NCI-H146 treated with DMSO at 0.1 percent for 48 hours (cell line): Measurements from ENCODE around the gene LAMA1.

Experiments used
- DNase-seq: peaks from one replicate; lab custom pipeline; 2025; ENCODE audit not compliant: unreplicated experiment; lab: John Stamatoyannopoulos, UW

Gene LAMA1

DNA sequence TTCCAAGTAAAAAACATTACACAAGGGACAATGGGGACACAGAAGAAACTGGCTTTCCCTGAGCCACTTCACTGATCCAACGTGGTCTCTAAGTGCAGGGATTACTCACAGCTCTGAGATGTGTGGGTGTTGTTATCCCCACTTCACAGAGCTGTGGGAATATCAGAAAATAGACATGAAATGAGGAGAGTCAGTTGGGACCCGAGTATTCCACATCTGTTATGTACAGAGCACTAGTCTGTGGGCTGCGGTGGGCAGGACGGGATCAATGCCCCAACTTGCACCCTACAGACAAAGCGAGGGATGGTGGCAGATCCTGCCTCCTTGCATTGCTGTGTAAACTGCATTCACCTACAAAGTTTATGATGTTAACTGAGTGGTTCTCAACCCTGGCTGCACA, 11.7 kb downstream of the LAMA1 start:
- no peak for DNase-seq

DNA sequence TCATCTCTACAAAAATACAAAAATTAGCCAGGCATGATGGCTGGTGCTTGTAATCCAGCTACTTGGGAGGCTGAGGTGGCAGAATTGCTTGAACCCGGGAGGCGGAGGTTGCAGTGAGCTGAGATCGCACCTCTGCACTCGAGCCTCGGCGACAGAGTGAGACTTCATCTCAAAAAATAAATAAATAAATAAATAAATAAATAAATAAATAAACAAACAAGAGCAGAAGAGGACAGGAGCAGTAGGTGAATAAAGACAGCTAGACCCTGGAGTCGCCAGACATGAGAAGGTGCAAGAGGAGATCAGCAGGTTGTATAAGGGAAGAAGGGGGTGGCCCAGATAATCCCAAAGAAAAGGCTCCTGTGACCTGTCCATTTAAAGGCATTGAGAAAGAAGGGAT, 12.3 kb downstream of the LAMA1 start:
- no peak for DNase-seq

DNA sequence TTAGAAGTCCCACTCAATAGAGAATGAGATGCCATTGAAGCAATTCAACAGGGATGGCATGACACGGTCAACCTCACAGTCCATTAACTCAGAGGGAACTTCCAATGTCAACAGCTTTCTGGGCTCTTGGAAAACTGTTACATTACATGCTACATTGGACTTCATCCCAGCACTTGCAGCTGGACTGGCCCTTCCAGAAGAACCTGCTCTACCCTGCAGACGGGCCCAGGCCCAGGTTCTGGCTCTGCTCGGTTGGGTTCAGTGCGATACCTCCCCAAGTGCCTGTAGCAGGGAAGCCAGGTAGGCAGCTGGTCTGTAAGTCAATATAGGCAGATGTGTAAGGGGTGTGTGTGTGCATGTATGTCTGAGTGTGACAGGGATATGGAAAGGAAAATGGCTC, 12.9 kb downstream of the LAMA1 start:
- no peak for DNase-seq

DNA sequence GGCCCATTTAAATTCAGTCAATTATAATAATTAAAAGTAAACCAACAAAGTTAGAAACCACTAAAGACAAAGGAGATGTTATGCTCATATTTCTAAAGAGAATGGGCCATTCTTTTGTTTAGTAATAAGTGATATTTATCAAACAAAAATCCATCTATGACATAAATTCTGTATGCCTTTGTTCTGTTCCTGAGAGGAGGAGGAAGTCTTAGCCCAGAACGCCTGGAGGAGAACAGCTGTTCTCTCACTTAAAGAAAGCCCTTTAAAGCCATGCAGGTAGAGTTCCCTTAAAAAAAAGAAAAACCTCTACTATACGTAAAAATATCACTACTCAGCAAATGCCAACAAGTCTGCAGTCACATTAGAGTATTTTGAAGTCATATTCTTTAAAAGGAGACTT, 15.5 kb downstream of the LAMA1 start:
- DNase-seq: no peak

DNA sequence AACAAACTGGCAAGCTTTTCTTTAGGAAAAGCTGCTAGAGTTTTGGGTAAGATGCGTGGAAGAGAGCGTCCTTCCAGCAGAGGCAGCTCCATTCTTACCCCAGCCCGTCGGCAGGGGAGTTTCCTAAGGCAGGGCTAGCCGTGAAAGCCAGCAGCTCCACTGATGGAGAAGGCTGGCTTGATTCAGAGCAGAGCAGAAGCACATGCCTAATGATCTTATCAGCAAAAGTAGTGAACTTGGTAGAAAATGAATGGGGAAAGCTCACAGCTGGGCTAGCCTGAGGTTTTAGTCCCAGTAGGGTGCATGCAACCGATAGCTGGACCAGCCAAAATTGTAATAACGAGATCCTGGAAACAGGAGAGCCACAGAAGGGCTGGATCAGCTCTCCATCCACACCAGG, 20.8 kb downstream of the LAMA1 start:
- DNase-seq: no peak

DNA sequence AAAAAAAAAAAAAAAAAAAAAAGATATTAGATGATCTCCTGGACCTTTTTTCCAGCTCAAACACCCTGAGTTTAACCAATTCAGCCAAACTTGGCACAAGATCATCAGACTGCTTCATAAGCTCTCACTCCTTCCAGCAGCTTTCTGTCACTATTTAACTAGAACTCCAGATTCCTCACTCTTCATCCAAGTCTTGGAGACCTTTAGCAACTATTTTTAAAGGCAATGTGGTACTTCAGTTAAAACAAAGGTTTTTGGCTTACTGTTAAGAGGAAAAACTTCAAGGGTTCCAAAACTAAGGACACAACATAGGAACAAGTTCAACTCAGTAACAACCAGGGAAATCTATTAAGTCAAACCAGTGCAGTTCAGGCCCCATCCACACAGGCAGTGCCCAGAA, 23.2 kb downstream of the LAMA1 start:
- no peak for DNase-seq

DNA sequence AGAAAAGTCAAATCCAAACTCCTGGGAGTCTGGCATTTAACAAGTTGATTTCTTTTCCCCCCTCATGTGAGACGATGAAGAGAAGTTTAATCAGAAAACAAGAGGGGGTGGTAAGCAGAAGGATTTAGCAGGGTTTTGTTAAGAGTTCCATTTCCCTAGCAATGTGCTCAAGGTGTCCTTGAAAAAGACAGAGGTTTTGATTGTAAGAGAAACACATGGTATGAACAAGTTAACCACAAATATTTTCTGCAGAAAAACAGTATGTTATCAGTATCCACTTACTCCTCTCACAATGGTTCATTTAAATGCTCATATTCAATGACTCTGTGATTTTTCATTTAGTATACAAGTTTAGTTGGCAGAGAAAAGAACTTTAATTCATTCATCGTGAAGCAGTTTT, 26.8 kb downstream of the LAMA1 start:
- no peak for DNase-seq

DNA sequence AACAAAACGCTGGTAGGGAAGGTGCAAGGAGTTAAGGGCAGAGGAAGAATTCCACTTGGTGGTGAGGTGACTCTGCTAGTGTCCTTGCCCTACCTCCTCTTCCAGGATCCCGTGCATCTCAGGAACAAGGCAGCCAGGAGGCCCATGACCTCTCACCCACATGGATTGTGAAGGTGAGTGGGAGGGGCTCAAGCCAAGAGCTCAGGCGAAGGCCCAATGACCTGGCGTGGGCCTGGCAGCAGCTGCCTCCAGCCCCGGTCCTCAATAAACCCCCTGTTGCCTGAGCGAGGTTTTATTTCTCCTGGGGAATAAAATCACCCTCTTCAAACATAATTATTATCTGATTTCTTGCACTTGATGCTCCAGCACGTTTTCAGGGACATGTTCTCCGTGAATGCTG, 28.2 kb downstream of the LAMA1 start:
- no peak for DNase-seq

DNA sequence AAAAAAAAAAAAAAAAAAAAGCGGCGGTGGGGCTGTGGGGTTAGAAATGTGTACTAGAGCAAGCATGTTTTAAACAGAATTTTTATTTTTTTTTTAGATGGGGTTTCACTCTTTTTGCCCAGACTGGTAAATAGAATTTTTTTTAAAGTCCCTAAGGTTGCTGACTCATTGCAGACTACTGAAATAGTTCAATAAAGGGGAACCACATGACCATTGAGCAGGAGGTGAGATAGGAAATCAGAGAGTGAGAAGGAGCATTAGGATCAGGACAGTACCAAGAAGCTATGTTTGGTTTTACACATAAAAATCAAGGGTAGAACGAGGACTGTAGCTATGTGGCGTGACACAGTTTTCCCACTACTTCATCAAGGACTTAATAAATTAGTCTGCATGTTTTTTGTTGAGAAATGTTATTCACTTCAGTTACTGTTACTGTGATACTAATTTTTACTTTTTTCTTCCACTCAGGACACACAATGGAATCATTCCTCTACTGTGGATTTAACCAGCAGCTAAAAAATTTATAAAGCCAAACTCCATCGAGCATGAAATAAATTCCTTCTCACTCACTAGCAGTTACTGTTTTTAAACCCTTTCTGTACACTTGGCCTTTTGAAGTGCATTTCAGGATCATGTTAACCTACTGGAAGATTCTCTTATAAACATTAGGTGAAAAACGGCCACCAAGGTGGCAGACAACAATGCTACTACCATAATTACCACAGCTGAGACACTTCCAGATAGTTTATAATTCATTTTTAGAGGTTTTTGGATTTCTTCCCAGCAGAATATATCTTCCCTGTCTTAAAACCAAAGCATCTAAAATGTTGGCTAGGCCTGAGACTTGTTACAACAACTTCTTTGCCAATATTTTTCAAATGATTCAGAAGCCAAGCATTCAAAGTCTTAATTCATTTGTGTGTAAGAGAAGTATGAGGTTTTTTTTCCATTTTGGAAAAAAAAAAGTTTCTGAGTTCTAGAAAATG, 33.2 kb downstream of the LAMA1 start:
- DNase-seq: no peak

DNA sequence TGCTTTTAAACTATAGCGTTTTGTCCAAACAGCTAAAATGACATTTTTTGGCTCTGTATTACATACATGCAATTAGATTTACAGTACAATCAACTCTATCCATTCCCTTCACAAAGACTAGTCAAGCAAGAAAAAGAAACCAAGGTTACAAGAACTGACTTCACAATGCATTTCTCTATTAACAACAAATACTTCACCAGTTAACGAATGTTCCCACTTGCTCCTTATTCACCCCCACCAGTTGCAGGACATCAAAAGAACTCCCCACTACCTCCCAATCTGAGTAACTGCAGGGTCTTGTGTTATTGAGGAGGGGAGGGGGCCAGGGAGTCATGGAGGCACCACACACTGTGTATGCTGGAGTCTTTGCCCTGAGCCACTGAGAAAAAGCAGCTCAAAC, 34.9 kb downstream of the LAMA1 start:
- DNase-seq: no peak

DNA sequence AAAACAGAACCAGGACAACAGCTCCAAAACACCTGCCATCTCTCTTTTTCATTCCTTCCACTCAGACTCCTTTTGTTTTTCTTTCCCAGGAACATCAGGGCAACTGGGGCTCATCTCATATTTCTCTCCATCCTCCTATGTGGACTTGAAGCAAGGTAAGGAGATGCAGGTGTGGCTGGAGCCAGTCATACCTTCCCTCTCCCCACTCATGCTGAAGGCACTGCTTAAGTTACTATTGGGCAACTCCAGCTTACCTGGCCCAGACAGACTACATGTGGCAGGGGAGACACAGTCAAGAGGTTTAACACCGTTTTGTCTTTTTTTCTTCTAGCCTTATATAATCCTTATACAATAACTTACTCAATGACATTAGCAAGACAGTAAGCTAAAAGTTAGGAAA, 38.4 kb downstream of the LAMA1 start:
- no peak for DNase-seq

DNA sequence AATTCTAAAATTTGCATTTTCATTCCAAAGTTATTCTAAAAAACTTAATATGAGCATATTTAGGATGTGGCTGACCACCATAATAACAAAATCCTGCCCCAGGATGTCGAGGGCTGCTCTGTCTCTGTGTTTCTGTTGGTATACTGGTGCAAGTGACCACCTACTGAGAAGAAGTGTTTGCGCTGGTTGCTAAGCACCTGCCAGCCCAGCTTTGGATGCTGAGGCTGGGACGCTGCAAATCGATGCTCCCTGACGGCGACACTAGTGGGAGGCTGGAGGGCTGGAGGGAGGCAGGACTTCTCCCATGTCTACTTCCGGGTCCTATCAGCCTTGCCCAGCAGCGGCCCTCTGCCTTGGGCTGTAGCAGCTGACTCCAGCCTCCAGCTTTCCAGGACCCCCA, 45.0 kb downstream of the LAMA1 start:
- DNase-seq: no peak

DNA sequence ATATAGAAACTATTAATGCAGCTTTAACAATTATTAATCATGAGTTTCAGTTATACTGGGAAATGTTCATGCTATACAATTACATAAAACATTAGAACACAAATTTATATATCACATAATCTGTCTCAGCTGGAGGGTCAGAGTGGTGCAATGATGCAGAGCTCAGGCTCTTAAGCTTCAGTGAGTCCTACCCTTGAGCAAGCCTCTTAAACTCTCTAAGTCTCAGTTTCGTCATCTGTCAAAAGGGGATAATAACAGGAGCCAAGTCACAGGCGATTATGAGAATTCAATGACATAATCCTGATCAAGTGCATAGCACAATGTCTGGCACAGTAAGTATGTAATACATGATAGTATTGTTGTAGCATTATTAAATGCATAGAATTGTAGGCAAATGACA, 46.0 kb downstream of the LAMA1 start:
- DNase-seq: no peak

DNA sequence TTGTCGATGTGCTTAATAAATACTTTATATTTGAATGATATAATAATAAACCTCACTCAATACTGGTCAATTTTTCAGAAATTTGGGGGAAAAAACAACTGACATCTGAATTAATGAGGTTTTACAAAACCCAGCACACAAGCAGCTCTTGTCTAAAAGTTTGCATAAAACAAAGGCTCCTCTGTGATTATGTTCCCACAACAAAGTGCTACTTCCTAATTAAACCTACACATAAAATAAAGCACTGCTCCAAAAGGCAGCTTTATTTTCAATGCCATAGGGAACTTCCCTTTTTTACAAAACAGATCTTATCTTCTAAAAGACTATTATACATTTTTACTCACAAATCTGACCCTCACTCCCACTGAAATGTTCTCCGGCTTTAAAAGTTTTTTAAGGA, 47.1 kb downstream of the LAMA1 start:
- no peak for DNase-seq

DNA sequence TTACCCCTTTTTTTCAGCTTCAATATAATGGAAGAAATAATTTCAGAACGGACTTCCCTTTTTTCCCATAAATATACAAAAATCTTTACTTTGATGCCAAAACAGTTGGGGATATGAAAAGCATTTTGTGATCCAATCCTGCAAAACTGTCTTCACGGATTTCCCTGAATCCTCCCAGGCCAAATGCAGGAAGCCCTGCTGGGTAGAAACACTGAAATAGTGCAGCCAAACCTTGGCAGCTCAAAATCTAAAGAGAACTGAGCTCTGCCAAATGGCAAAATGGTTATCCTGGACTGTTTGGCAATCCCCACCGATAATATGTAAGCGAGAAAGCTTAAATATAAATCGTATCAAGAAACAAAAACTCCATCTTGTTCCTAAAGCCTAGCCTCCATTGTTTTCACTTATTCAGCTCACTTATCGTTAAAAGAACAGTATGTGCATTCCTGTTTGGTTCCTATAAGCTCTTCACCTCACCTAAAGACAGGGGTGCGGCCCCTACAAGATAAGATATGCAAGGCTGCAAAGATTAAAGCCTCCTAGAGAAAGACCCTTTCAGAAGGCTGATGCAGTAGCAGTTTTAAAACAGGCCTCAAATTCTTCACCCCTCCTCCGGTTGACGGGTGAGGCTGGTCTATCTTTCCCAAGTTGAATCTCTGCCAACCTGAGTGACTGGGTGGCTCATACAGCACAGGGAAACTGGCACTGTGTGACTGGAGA, 48.6 kb downstream of the LAMA1 start:
- DNase-seq: no peak

DNA sequence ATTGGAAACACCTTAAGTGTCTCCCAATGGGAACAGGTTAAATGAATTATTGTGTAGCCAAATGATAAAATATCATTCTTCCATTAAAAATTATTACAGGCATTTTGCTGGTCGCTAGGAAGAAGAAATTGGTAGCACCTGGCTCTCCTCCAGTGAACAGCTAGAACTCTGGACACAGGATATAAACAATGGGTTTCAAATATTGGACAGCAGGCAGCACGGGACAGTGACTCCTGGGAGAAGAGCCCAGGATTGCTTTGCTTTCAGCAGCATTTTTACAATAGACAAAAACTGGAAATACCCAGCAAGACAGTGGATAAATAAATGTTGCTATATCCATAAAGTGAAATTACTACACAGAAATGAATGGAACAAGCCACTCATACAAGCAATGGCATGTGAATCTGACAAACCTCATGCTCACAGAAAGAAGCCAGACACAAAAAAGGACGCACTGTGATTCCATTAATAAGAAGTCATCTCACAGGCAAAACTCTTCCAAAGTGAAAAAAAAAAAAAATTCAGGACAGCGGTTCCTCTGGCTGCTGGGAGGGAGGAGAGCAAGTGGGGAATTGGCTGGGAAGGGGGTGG, 50.5 kb downstream of the LAMA1 start:
- DNase-seq: no peak

DNA sequence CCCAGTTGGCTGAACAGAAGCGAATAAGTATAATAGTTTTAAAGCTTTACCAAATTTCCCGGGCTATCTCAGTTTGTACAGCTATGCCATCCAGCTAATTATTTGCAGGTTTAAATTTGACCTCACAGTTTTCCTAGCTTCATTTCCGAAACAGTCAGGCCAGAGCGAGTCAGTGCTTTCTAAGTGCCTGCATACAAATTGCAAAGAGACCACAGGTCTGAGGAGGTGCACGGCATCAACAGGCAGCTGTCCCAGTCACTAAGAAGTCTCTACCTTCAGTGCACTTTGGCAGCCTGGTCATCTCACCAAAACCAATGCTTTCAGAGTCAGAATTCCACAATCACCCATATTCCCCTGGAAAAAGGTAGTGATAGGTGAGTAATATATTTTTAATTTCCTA, 51.9 kb downstream of the LAMA1 start:
- DNase-seq: no peak

DNA sequence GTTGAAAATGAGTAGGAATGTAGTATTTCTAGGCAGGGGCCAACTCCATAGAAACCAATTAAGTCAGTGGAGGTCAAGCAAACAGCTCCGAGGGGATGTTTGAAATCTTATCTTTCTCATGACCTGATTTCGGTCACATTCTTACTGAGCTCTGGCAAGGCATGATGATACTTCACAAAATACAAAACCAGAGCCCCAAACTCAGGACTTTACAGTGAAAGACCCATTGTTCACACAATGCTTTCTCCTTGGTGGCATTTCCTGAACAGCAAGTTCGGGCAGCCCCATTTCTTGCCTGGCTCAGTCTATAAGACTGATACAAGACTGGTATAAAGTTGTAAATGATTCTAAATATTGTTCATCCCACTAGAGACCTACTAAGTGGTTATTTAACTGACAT, 53.3 kb downstream of the LAMA1 start:
- no peak for DNase-seq

DNA sequence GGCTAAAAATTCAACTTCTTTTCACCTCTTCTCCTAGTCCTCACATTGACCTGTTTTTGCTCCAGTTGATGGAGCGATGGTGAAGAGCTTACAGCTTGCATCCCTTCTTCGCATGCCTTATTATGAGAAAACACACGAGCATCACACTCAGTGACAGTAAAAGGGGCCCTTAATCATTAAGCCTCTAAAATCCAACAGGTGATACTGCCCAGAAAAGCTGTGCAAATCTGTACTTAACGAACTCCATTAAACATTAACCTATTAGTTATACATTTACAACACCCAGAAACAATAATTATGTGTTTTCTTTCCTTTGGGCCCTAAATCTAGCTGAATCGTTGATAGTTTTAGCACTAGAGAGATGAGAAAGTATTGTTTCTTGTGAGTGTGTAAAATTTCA, 54.8 kb downstream of the LAMA1 start:
- no peak for DNase-seq

DNA sequence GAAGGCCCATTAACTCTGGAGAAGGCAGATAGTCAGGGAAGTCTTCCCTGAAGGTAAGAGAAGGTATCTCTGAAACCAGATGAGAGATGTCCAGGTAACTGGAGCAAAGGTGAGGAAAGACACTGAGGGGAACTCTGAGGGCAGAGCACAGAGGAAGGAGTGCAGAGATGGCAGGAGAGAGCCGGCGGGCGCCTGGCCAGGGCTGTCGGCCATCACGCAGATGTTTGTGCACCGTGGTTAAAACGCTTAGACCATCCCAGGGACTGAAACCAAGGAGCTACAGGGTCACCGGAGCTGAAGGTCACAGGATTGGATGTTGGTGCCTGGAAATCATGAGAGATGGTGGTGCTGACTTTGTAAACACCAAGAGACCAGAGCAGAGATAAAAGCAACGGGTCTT, 55.4 kb downstream of the LAMA1 start:
- no peak for DNase-seq

DNA sequence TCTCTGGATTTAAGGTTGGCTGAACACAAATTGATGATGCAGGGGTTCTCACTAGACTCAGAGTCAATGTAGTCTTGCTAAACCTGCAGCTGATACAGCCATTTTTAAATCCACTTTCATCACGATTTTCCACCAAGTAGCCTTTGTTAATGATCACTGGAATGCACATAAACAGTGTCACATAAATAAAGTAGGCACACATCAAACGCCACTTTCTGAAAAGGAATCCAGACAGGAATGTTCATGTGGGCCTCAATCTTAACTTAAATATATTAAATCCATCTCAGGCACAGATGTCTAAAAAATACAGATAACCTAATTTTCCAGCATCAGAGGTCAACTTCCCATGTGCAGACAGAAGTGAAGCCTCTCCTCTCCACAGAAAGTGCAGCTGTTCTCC, 58.3 kb downstream of the LAMA1 start:
- DNase-seq: no peak

DNA sequence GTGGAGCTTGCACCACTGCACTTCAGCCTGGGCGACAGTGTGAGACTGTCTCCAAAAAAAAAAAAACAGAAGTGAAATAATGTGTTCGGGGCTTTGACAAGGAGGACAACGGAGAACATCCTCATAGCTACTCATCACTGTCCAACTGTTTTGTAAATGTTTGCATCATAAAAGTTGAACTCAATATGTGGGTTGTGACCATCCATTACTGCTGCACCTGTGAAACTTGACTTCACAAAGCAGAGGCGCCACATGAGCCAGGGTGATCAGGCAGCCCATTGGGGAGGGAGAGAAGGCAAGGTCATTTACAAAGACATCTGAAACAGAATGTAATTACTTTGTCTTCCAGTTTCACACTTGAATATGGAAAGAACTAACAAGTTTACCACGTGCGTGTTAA, 61.6 kb downstream of the LAMA1 start:
- DNase-seq: no peak
